Measurements from ENCODE around the gene RPRD1B.

The RPRD1B gene

DNA sequence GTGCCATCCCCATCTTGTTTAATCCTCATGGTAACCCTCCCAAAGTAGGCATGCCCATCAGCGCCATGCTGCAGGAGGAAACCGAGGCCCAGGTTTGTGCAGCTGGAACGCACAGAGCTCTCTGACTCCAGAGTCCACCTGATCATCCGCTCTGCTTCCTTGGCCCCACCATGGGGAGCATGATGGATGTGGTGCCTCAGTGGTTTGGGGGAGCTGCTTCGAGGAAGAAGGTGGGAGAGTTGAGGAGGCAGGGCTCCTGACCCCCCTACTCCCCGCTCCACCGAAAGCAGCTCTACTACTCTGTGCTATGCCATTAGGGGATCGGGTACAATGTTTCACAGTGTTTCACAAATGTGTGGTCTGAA, 79.4 kb downstream of the RPRD1B start:
- Histone ChIP-seq H3K4me1 (ENCODE audit: low read length) (no peaks in the 10 kb centered on the region), H3K4me3 (ENCODE audit: low read length) (no peak overlapping the region)

DNA sequence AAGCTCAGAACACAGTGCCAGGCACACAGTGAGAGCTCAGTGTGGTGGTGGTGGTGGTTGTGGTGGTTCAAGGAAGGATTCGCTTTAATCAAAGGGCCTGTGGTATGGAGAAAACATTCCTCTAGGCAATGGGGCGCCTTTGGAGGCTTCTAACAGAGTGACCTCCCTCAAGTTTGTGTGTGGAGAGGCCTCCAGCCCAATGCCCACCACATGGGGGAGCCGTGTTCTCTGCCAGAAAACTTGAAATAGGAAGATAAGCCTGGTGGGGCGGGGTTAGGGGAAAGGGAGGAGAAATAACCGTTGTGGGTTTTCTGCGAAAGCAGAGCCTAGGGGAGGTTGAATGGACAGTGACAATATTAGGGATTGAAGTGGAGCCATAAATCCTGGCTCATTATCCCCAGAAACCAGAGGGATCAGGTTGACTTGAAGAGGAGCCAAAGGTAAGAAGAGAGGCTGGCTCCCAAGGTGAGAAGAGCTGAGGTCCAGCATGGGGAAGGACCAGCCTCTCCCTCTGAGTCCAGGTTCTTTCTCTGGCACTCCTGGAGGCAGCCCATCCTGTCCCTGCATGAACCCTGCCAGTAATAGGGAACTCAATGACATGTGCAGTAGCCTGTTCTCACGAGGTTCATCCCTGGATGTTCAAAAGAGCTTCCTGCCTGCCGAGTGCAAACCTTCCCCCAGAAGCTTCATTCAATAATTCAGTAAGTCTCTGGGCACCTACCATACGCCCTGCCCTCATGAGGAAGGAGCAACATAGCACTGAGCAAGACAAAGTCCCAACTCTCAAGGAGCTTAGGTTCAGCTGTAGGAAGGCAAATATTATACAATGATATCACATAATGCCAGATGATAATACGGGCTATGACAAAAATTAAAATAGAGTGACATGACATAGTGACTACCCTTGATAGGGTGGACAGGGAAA, 80.1 kb downstream of the RPRD1B start:
- H3K9me3 ChIP-seq (replicated peaks; ENCODE audit: insufficient read depth, low read length) = no peaks in the 10 kb centered on the region
- TF ChIP-seq EZH2 (optimal IDR thresholded peaks at IDR 0.05; ENCODE audit: low read depth, low read length) = no peak
- TF ChIP-seq, protein P1, sequence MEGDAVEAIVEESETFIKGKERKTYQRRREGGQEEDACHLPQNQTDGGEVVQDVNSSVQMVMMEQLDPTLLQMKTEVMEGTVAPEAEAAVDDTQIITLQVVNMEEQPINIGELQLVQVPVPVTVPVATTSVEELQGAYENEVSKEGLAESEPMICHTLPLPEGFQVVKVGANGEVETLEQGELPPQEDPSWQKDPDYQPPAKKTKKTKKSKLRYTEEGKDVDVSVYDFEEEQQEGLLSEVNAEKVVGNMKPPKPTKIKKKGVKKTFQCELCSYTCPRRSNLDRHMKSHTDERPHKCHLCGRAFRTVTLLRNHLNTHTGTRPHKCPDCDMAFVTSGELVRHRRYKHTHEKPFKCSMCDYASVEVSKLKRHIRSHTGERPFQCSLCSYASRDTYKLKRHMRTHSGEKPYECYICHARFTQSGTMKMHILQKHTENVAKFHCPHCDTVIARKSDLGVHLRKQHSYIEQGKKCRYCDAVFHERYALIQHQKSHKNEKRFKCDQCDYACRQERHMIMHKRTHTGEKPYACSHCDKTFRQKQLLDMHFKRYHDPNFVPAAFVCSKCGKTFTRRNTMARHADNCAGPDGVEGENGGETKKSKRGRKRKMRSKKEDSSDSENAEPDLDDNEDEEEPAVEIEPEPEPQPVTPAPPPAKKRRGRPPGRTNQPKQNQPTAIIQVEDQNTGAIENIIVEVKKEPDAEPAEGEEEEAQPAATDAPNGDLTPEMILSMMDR (IDR thresholded peaks at IDR 0.05; ENCODE audit: low read length) = peak; percentile 41
- no peak for TF ChIP-seq EZH2phosphoT487 (IDR thresholded peaks at IDR 0.05; ENCODE audit: low read length)
- H3K27me3 ChIP-seq (replicated peaks; ENCODE audit: insufficient read depth, low read length) = no peaks in the 10 kb centered on the region
- no peak overlapping the region for H3K4me2 ChIP-seq (ENCODE audit: low read depth, low read length)
- H3K36me3 ChIP-seq (replicated peaks; ENCODE audit: insufficient read depth, low read length) = no peaks in the 10 kb centered on the region
- no peaks in the 10 kb centered on the region for H3K4me1 ChIP-seq (ENCODE audit: low read length)
- H3K9ac ChIP-seq (ENCODE audit: low read length) = no peak overlapping the region
- H3K4me3 ChIP-seq (ENCODE audit: low read length) = no peak overlapping the region
- no peaks in the 10 kb centered on the region for H3F3A ChIP-seq (ENCODE audit: insufficient read depth, low read length)
- H3K27ac ChIP-seq (ENCODE audit: low read length) = no peak overlapping the region
- H3K9me2 ChIP-seq (replicated peaks; ENCODE audit: insufficient read depth, low read length) = no peaks in the 10 kb centered on the region
- peak; percentile 9 for DNase-seq
- no peaks in the 10 kb centered on the region for H3K79me2 ChIP-seq (ENCODE audit: low read length)
- no peak overlapping the region for H2AFZ ChIP-seq (ENCODE audit: low read length)
- H4K20me1 ChIP-seq (ENCODE audit: insufficient read depth, low read length) = no peaks in the 10 kb centered on the region

More for the DNA sequence above, 79.4 kb downstream of the RPRD1B start:
- H3F3A ChIP-seq (ENCODE audit: insufficient read depth, low read length) = no peaks in the 10 kb centered on the region
- H3K79me2 ChIP-seq (ENCODE audit: low read length) = no peaks in the 10 kb centered on the region
- no peaks in the 10 kb centered on the region for H3K9me3 ChIP-seq (replicated peaks; ENCODE audit: insufficient read depth, low read length)
- DNase-seq = no peak
- H3K27me3 ChIP-seq (replicated peaks; ENCODE audit: insufficient read depth, low read length) = no peaks in the 10 kb centered on the region
- H3K4me2 ChIP-seq (ENCODE audit: low read depth, low read length) = no peak overlapping the region
- no peak overlapping the region for H2AFZ ChIP-seq (ENCODE audit: low read length)
- TF ChIP-seq EZH2phosphoT487 (IDR thresholded peaks at IDR 0.05; ENCODE audit: low read length) (no peak), EZH2 (optimal IDR thresholded peaks at IDR 0.05; ENCODE audit: low read depth, low read length) (no peak)
- TF ChIP-seq, protein P1 (IDR thresholded peaks at IDR 0.05; ENCODE audit: low read length) = no peak
- H3K36me3 ChIP-seq (replicated peaks; ENCODE audit: insufficient read depth, low read length) = no peaks in the 10 kb centered on the region
- no peaks in the 10 kb centered on the region for H3K9me2 ChIP-seq (replicated peaks; ENCODE audit: insufficient read depth, low read length)
- H4K20me1 ChIP-seq (ENCODE audit: insufficient read depth, low read length) = no peaks in the 10 kb centered on the region
- no peak overlapping the region for H3K27ac ChIP-seq (ENCODE audit: low read length)
- H3K9ac ChIP-seq (ENCODE audit: low read length) = no peak overlapping the region

DNA sequence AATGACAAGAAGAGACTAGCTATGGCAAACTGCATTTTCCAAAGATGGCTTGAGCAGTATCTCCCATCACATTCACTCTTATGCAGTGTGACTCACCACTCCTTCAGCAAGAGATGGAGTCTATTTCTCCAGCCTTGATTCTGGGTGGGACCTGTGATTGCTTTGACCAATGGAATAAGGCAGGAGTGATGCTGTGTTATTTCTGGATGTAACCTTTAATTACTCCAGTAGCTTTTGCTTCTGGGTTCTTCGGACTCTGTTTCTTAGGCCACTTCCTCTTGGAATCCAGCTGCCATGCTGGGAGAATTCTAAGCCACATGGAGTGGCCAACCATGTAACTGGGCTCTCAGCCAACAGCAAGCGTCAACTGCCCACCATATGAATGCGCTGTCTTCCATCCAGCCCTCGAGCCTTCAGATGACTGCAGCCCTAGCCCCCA, 80.8 kb downstream of the RPRD1B start:
- Histone ChIP-seq H3K4me1 (ENCODE audit: low read length) (no peaks in the 10 kb centered on the region), H3K27ac (ENCODE audit: low read length) (no peak overlapping the region)

More for the DNA sequence above, 80.8 kb downstream of the RPRD1B start:
- TF ChIP-seq, protein P1 (IDR thresholded peaks at IDR 0.05; ENCODE audit: low read length) = no peak
- TF ChIP-seq EZH2phosphoT487 (IDR thresholded peaks at IDR 0.05; ENCODE audit: low read length) = no peak
- TF ChIP-seq EZH2 (optimal IDR thresholded peaks at IDR 0.05; ENCODE audit: low read depth, low read length) = no peak
- H3K79me2 ChIP-seq (ENCODE audit: low read length) = no peaks in the 10 kb centered on the region
- H3K9ac ChIP-seq (ENCODE audit: low read length) = no peak overlapping the region
- H2AFZ ChIP-seq (ENCODE audit: low read length) = no peak overlapping the region
- no peak for DNase-seq
- H3K4me2 ChIP-seq (ENCODE audit: low read depth, low read length) = no peak overlapping the region
- no peaks in the 10 kb centered on the region for H3K9me3 ChIP-seq (replicated peaks; ENCODE audit: insufficient read depth, low read length)
- no peaks in the 10 kb centered on the region for H3K36me3 ChIP-seq (replicated peaks; ENCODE audit: insufficient read depth, low read length)
- H3K9me2 ChIP-seq (replicated peaks; ENCODE audit: insufficient read depth, low read length) = no peaks in the 10 kb centered on the region
- no peaks in the 10 kb centered on the region for H4K20me1 ChIP-seq (ENCODE audit: insufficient read depth, low read length)
- no peaks in the 10 kb centered on the region for H3F3A ChIP-seq (ENCODE audit: insufficient read depth, low read length)
- H3K4me3 ChIP-seq (ENCODE audit: low read length) = no peak overlapping the region
- no peaks in the 10 kb centered on the region for H3K27me3 ChIP-seq (replicated peaks; ENCODE audit: insufficient read depth, low read length)
